ENCODE measurements around the gene TMEM231.
"Not testable (repeated sequence)": the region's sequence is repeated elsewhere in the genome, so short reads cannot be mapped to it uniquely, and the experiment has no call there.

Gene TMEM231

GRCh38 chr16:75529056-75529905, 26.8 kb downstream of the TMEM231 start:
- no peaks in the 10 kb centered on the region for H3K27me3 Mint-ChIP-seq
- no peaks in the 10 kb centered on the region for H3K36me3 Mint-ChIP-seq (ENCODE audit: low read depth)
- no peak overlapping the region for H3K4me3 Mint-ChIP-seq
- no peaks in the 10 kb centered on the region for H3K9me3 Mint-ChIP-seq
- H3K27ac Mint-ChIP-seq = no peak overlapping the region
- H3K4me1 Mint-ChIP-seq (ENCODE audit: low read depth) = no peaks in the 10 kb centered on the region

DNA sequence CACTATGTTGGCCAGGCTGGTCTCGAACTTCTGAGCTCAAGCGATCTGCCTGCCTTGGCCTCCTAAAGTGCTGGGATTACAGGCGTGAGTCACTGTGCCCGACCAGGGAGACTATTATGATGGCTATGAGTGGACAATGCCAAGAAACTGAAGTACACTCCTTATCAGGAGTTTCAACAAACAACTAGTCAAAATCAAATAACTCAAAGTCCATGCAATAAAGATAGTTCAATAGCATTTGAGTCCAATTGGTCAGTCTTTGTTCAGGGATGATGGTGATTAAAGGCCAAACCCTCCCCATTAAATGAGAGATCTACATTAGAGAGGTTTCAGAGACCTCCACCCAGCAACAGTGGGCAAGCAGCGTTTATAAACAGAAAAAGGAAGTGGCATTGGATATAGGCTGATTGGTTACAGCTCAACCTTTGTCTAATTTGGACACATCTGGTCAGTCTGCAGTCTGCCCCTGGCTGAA, 28.2 kb downstream of the TMEM231 start:
- no peaks in the 10 kb centered on the region for H3K4me1 Mint-ChIP-seq (ENCODE audit: low read depth)
- no peak overlapping the region for H3K27ac Mint-ChIP-seq
- H3K36me3 Mint-ChIP-seq (ENCODE audit: low read depth) = no peaks in the 10 kb centered on the region
- H3K9me3 Mint-ChIP-seq = no peaks in the 10 kb centered on the region
- no peak overlapping the region for H3K4me3 Mint-ChIP-seq
- no peaks in the 10 kb centered on the region for H3K27me3 Mint-ChIP-seq

DNA sequence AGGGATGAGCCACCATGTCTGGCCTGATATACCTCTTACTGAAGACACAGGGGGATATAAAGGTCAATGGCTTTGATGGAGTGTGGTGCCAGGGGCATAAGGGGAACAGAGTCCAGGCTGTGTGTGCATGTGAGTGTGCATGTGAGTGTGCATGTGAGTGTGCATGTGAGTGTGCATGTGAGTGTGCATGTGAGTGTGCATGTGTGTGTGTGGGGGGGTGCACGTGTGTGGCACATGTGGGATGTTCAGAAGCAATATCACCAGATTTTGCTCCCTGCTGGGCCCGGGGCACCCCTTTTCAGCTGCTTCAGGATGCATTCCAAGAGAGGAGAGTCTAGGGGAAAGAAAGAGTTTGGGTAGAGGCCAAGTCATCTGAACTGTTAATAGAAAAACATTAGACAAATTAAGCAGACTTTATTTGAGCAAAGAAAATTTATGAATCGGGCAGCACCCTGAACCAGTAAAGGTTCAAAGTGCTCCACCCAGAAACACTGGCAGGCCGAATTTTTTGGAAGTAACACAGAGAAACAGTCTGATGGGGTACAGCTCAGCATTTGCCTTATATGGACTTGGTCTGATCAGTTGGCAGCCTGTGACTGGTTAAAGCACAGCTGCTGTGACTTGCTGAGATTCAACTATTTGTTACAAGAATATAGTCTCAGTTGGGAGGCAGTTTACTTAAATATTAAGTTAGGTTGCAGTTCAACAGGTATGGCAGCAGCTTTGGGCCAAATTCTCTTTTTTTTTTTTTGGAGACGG, 29.8 kb downstream of the TMEM231 start:
- Mint-ChIP-seq H3K9me3 (no peaks in the 10 kb centered on the region), H3K27ac (no peak overlapping the region), H3K4me1 (ENCODE audit: low read depth) (no peaks in the 10 kb centered on the region), H3K4me3 (no peak overlapping the region), H3K27me3 (no peaks in the 10 kb centered on the region), H3K36me3 (ENCODE audit: low read depth) (no peaks in the 10 kb centered on the region)

GRCh38 chr16:75519175-75519574, 36.9 kb downstream of the TMEM231 start:
- Mint-ChIP-seq H3K4me3 (no peak overlapping the region), H3K4me1 (ENCODE audit: low read depth) (peaks cover 11% of the 10 kb centered on the region), H3K27ac (no peak overlapping the region), H3K9me3 (no peaks in the 10 kb centered on the region), H3K27me3 (no peaks in the 10 kb centered on the region), H3K36me3 (ENCODE audit: low read depth) (no peaks in the 10 kb centered on the region)

DNA sequence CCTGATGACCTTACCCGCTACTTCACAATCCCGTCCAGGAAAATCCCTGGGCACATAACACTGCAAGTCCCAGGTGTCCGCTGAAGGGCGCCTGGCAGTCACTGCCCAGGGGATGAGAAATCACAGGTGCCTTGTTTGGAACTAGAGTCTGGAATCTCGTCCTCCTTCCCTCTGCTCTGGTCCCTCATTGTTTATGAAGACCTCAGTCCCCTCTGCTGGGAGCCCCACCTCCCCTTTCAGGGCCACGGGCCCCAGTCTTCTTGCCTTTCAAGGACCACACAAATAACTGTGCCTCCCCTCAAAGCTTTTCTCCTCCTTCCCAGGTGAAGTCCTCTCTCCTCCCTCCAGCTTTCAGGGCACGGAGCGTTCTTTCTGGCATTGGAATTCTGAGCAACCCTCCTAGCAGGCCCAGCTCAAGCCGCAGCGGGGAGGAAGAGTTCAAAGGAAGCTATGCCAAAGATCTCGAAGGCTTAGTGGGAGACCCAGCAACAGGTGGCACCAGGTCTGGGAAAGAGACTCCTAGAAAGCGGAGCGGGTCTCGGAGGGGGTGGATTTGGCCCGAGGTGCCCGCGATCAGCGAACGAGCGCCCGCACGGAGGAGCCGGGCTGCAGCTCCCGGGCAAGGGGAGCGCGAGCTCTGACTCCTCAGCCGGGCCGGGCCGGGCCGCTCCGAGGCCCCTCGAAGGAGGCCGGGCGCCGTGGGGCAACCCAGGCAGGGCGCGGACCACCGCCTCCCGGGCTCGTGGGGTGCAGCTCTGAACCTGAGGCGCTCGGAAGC, 39.7 kb downstream of the TMEM231 start:
- H3K9me3 Mint-ChIP-seq; H3K27me3 Mint-ChIP-seq; H3K36me3 Mint-ChIP-seq (ENCODE audit: low read depth): not testable (repeated sequence)
- Mint-ChIP-seq H3K4me3 (peak overlapping the region; percentile 90), H3K27ac (peak overlapping the region; percentile 5), H3K4me1 (ENCODE audit: low read depth) (peaks cover 11% of the 10 kb centered on the region)

GRCh38 chr16:75514296-75514695, 41.8 kb downstream of the TMEM231 start:
- no peaks in the 10 kb centered on the region for H3K9me3 Mint-ChIP-seq
- no peak overlapping the region for H3K27ac Mint-ChIP-seq
- H3K4me3 Mint-ChIP-seq = no peak overlapping the region
- H3K4me1 Mint-ChIP-seq (ENCODE audit: low read depth) = peaks cover 11% of the 10 kb centered on the region
- no peaks in the 10 kb centered on the region for H3K36me3 Mint-ChIP-seq (ENCODE audit: low read depth)
- no peaks in the 10 kb centered on the region for H3K27me3 Mint-ChIP-seq

DNA sequence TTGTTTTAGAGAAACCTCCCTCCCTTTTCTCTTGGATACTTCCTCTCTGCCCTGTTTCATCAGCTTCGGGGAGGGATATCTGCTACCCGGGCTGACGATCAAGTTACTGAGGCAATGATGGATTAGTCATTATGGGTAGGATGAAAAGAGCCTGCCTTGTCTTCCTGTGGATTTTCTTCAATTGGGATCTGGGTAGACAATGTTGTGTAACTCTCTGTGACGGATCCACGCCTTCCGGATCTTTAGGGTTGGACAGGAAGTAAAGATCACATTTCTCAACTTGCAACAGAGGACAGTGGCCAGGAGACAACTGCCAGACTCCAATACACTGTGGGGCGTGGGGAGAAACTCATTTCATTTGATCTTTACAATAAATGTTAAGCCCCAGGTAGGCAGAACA, 49.5 kb downstream of the TMEM231 start:
- Mint-ChIP-seq H3K4me3 (no peak overlapping the region), H3K36me3 (ENCODE audit: low read depth) (no peaks in the 10 kb centered on the region), H3K4me1 (ENCODE audit: low read depth) (no peaks in the 10 kb centered on the region), H3K27ac (no peak overlapping the region), H3K27me3 (peaks cover 4% of the 10 kb centered on the region), H3K9me3 (no peaks in the 10 kb centered on the region)

GRCh38 chr16:75506107-75506506, 49.9 kb downstream of the TMEM231 start:
- peaks cover 4% of the 10 kb centered on the region for H3K27me3 Mint-ChIP-seq
- H3K4me1 Mint-ChIP-seq (ENCODE audit: low read depth) = no peaks in the 10 kb centered on the region
- H3K9me3 Mint-ChIP-seq = no peaks in the 10 kb centered on the region
- H3K27ac Mint-ChIP-seq = no peak overlapping the region
- H3K36me3 Mint-ChIP-seq (ENCODE audit: low read depth) = no peaks in the 10 kb centered on the region
- no peak overlapping the region for H3K4me3 Mint-ChIP-seq

DNA sequence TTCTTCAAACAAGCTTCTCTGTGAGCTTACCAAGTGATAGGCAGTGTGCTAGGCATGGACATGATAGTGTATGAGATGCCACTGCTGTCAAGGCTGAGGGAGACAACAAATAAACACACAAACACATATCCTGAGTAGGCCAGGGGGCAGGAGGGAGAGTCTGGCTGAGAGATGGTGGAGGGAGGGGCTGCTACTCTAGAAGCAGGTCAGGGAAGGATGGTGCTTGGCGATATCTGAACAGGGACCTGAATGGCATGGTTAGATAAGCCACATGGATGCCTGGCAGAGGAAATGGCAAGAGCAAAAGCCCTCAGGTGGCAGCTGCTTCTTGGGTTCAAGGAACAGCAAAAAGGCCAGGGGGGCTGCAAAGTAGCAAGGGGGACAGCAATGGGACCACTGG, 52.3 kb downstream of the TMEM231 start:
- Mint-ChIP-seq H3K4me1 (ENCODE audit: low read depth) (no peaks in the 10 kb centered on the region), H3K27ac (no peak overlapping the region), H3K36me3 (ENCODE audit: low read depth) (no peaks in the 10 kb centered on the region), H3K9me3 (no peaks in the 10 kb centered on the region), H3K4me3 (no peak overlapping the region), H3K27me3 (peaks cover 4% of the 10 kb centered on the region)

DNA sequence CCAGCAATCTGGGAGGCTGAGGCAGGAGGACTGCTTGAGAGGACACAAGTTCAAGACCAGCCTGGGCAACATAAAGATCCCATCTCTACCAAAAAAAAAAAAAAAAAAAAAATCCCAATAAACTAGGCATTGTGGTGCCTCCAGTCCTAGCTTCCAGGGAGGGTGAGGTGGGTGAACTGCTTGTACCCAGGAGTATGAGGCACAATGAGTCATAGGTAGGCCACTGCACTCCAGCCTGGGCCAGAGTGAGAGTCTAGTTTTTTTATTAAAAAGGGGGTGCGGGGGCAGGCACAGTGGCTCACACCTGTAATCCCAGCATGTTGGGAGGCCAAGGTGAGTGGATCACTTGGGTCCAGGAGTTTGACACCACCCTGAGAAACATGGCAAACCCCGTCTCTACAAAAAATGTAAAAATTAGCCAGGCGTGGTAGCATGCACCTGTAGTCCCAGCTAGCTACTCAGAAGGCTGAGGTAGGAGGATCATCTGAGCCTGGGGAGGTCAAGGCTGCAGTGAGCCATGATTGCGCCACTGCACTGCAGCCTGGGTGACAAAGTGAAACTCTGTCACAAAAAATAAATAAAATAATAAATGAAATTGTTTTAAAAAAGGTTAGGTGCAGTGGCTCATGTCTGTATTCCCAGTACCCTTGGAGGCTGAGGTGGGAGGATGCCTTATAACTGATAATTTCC, 53.0 kb downstream of the TMEM231 start:
- Mint-ChIP-seq H3K9me3 (no peaks in the 10 kb centered on the region), H3K4me3 (no peak overlapping the region), H3K4me1 (ENCODE audit: low read depth) (no peaks in the 10 kb centered on the region), H3K27me3 (no peaks in the 10 kb centered on the region), H3K36me3 (ENCODE audit: low read depth) (no peaks in the 10 kb centered on the region), H3K27ac (no peak overlapping the region)

DNA sequence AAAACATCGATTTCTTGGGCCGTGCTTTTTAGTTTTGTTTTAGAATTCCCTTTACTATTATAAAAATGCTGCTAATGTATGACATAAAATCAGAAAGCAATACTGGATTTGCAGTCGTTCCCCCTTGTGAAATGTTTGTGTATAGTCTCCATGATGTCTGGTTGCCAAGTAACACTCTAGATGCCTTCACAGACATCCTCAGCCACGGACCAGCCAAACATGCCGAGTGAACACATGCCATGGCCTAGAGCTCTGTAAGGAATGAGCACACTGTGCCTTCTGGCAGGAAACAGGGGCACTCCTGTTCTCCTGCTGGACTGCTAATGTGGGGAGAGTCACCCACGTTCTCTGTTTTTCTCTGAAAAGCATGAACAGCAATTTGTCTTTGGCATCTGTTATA, 54.2 kb downstream of the TMEM231 start:
- not testable (repeated sequence) for H3K4me1 Mint-ChIP-seq (ENCODE audit: low read depth); H3K36me3 Mint-ChIP-seq (ENCODE audit: low read depth); H3K27ac Mint-ChIP-seq; H3K9me3 Mint-ChIP-seq; H3K4me3 Mint-ChIP-seq
- peaks cover 11% of the 10 kb centered on the region for H3K27me3 Mint-ChIP-seq

GRCh38 chr16:75501359-75501758, 54.7 kb downstream of the TMEM231 start:
- Mint-ChIP-seq H3K4me1 (ENCODE audit: low read depth) (no peaks in the 10 kb centered on the region), H3K36me3 (ENCODE audit: low read depth) (no peaks in the 10 kb centered on the region), H3K27ac (no peak overlapping the region), H3K9me3 (no peaks in the 10 kb centered on the region), H3K27me3 (peaks cover 14% of the 10 kb centered on the region), H3K4me3 (no peak overlapping the region)

GRCh38 chr16:75498605-75499322, 57.3 kb downstream of the TMEM231 start:
- not testable (repeated sequence) for H3K9me3 Mint-ChIP-seq; H3K4me3 Mint-ChIP-seq; H3K27ac Mint-ChIP-seq; H3K36me3 Mint-ChIP-seq (ENCODE audit: low read depth); H3K4me1 Mint-ChIP-seq (ENCODE audit: low read depth)
- H3K27me3 Mint-ChIP-seq = peaks cover 30% of the 10 kb centered on the region

- Mint-ChIP-seq H3K4me1 (ENCODE audit: low read depth) (peaks cover 8% of the 10 kb centered on the region), H3K4me3 (no peak overlapping the region), H3K27me3 (peaks cover 34% of the 10 kb centered on the region), H3K27ac (no peak overlapping the region), H3K9me3 (no peaks in the 10 kb centered on the region), H3K36me3 (ENCODE audit: low read depth) (no peaks in the 10 kb centered on the region)
Measured at GRCh38 chr16:75497558-75497957, 58.5 kb downstream of the TMEM231 start.
